ENCODE results near the gene OR2T4.

OR2T4 gene

GRCh38 chr1:248404024-248404423 lies 42.6 kb downstream of the OR2T4 start:
- ATAC-seq (no peak), DNase-seq (no peak)
- H3K36me3 Mint-ChIP-seq (ENCODE audit: low read depth), result no peaks in the 10 kb centered on the region
- no peak overlapping the region for H3K27ac Mint-ChIP-seq
- no peaks in the 10 kb centered on the region for H3K27me3 Mint-ChIP-seq
- H3K4me1 Mint-ChIP-seq, result peaks cover 7% of the 10 kb centered on the region
- H3K9me3 Mint-ChIP-seq, result peaks cover 7% of the 10 kb centered on the region
- H3K4me3 Mint-ChIP-seq, result no peak overlapping the region

GRCh38 chr1:248406721-248407692 lies 45.5 kb downstream of the OR2T4 start:
- no peaks in the 10 kb centered on the region for H3K27me3 Mint-ChIP-seq
- DNase-seq (no peak), ATAC-seq (peak; percentile 20)
- peaks cover 7% of the 10 kb centered on the region for H3K4me1 Mint-ChIP-seq
- peaks cover 3% of the 10 kb centered on the region for H3K36me3 Mint-ChIP-seq (ENCODE audit: low read depth)
- H3K9me3 Mint-ChIP-seq, result peaks cover 33% of the 10 kb centered on the region
- H3K27ac Mint-ChIP-seq, result no peak overlapping the region
- H3K4me3 Mint-ChIP-seq, result no peak overlapping the region
